ENCODE measurements around the gene KRT74.
"Not testable (repeated sequence)": the region's sequence is repeated elsewhere in the genome, so short reads cannot be mapped to it uniquely, and the experiment has no call there.

KRT74 gene

DNA sequence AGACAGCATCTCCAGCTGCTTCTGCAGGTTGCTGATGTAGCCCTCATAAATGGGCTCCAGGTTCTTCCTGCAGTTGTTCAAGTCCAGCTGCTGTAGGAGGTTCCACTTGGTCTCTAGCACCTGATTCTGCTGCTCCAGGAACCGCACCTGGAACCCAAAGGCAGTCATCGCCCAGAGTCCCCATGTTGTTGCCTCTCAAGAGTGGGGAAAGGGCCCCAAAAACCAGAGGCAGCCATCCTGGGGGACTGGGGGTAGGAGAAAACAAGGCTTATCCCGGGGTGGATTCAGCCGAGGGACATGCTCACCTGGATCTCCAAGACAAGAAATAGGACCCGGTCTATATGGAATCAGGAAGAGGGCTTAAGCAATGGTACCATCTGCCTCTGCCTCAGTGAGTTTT lies 25.3 kb upstream of the KRT74 start:
- no peak for DNase-seq (ENCODE audit: extremely low read depth, low read depth)
- TF ChIP-seq, protein P1, sequence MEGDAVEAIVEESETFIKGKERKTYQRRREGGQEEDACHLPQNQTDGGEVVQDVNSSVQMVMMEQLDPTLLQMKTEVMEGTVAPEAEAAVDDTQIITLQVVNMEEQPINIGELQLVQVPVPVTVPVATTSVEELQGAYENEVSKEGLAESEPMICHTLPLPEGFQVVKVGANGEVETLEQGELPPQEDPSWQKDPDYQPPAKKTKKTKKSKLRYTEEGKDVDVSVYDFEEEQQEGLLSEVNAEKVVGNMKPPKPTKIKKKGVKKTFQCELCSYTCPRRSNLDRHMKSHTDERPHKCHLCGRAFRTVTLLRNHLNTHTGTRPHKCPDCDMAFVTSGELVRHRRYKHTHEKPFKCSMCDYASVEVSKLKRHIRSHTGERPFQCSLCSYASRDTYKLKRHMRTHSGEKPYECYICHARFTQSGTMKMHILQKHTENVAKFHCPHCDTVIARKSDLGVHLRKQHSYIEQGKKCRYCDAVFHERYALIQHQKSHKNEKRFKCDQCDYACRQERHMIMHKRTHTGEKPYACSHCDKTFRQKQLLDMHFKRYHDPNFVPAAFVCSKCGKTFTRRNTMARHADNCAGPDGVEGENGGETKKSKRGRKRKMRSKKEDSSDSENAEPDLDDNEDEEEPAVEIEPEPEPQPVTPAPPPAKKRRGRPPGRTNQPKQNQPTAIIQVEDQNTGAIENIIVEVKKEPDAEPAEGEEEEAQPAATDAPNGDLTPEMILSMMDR (IDR thresholded peaks at IDR 0.05; ENCODE audit: low read depth, low read length, missing control alignments), result no peak
- H3K4me3 ChIP-seq (replicated peaks; ENCODE audit: low read depth, low read length), result no peak overlapping the region

DNA sequence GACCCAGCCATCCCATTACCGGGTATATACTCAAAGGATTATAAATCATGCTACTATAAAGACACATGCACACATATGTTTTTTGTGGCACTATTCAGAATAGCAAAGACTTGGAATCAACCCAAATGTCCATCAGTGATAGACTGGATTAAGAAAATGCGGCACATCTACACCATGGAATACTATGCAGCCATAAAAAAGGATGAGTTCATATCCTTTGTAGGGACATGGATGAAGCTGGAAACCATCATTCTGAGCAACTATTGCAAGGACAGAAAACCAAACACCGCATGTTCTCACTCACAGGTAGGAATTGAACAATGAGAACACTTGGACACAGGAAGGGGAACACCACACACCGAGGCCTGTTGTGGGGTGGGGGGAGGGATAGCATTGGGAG lies 20.6 kb upstream of the KRT74 start:
- not testable (repeated sequence) for DNase-seq (ENCODE audit: extremely low read depth, low read depth); H3K4me3 ChIP-seq (replicated peaks; ENCODE audit: low read depth, low read length)

DNA sequence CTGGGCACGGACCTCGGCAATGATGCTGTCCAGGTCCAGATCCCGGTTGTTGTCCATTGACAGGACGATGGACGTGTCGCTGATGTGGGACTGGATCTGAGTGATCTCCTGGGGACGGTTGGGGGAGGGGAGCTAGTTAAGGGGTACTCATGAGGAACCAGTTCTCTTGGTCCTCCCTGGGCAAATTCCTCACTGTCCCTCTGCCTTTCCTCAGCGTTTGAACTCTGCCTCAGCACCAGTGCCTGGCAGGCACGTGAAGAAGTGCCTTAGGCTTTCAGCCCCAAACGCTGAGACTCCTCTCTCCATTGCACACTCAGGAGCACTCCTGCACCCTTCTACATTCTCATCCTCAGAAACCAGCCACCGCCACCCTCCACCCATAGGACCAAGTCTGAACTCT lies 17.9 kb upstream of the KRT74 start:
- H3K4me3 ChIP-seq (replicated peaks; ENCODE audit: low read depth, low read length), result no peak overlapping the region
- DNase-seq (ENCODE audit: extremely low read depth, low read depth), result no peak
- TF ChIP-seq, protein P1 (IDR thresholded peaks at IDR 0.05; ENCODE audit: low read depth, low read length, missing control alignments), result no peak

DNA sequence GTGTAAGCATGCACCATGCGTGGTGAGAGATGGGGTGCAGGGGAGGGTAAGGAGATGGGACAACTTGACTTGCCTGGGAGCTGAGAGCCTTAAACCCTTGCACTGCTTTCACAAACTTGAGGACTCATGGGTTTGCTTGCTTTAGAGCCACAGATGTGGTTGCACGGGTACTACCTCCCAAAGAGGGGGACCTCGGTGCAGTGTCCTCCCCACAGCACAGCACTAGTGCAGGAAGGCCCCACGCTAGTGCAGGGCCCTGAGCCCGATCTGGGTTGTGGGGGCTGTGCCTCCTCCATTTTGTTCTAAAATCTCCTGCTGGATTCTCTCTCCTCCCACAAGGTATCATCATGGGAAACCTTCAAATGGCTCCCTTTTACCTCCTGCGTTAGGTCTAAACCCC lies 16.4 kb upstream of the KRT74 start:
- TF ChIP-seq, protein P1 (IDR thresholded peaks at IDR 0.05; ENCODE audit: low read depth, low read length, missing control alignments), result no peak
- no peak for DNase-seq (ENCODE audit: extremely low read depth, low read depth)
- H3K4me3 ChIP-seq (replicated peaks; ENCODE audit: low read depth, low read length), result no peak overlapping the region

DNA sequence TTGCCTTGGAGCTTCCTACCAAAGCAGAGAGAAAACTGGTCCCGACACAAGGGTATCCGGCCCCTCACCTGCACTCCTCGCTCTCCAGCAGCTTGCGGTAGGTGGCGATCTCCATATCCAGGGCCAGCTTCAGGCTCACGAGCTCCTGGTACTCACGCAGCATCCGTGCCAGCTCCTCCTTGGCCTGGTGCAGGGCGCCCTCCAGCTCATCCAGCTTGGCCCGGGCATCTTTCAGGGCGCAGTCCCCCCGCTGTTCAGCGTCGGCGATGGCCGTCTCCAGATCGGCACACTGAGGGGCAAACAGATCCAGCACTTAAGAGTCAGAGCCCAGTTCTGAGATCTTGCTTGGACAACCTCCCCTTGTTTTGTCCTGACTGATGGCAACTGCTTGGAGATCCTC lies 13.9 kb upstream of the KRT74 start:
- DNase-seq (ENCODE audit: extremely low read depth, low read depth), result no peak
- TF ChIP-seq, protein P1 (IDR thresholded peaks at IDR 0.05; ENCODE audit: low read depth, low read length, missing control alignments), result no peak
- no peak overlapping the region for H3K4me3 ChIP-seq (replicated peaks; ENCODE audit: low read depth, low read length)

DNA sequence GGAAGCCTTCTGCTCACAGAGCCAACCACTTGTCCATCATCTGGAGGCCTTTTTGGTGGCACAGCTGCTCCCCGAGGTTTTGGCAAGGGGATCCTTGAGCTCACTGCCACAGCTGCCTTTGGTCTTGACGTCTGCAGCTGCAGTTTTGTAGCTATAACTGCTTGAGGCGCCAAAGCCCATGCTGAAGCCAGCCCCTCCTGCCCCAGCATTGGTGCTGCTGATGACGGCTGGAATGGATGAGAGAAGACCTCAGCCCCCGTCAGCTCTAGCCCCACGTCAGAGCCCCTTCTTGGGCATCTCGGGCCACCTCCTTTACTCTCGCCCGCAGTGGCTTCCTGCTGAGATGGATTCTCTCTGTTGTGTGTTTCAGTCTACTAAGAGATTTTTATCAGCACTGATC lies 12.3 kb upstream of the KRT74 start:
- no peak for DNase-seq (ENCODE audit: extremely low read depth, low read depth)
- H3K4me3 ChIP-seq (replicated peaks; ENCODE audit: low read depth, low read length), result no peak overlapping the region
- TF ChIP-seq, protein P1 (IDR thresholded peaks at IDR 0.05; ENCODE audit: low read depth, low read length, missing control alignments), result no peak

DNA sequence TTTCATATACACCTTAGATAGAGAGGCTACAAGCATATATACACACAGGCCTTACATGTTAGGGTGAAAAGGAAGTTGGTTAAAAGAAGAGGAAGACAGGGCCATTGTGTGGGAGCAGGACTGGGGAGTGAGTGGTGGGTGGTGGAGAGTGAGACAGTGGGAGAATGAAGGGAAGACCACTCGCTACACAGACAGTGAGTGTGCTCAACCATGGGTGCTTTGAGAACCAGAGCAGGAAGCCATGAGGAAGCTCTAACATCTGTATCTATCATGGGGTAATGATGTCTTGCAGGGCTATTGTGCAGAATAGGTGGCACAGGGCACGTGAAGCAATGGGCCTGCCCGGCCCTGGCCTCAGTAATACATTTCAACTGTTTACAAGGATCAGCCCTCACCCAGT lies 11.4 kb upstream of the KRT74 start:
- no peak for DNase-seq (ENCODE audit: extremely low read depth, low read depth)

More for the DNA sequence above, 11.4 kb upstream of the KRT74 start:
- TF ChIP-seq, protein P1 (IDR thresholded peaks at IDR 0.05; ENCODE audit: low read depth, low read length, missing control alignments), result no peak
- no peak overlapping the region for H3K4me3 ChIP-seq (replicated peaks; ENCODE audit: low read depth, low read length)

All from HFF-Myc (cell line).